OCI-LY1 (cell line): ENCODE data around the gene KDM2A.

Experiments
- H2AFZ ChIP-seq: fragments of 200-600 bp; sonication (generic), shearing (Covaris generic); 2 replicates; pipeline ENCODE4 v1.6.0; 2014; ENCODE audit warnings: antibody characterized with exemption, mild to moderate bottlenecking, low read length
- H3F3A ChIP-seq: fragments of 200-600 bp; sonication (generic), shearing (Covaris generic); 2 replicates; pipeline ENCODE4 v1.6.0; 2014; ENCODE audit warnings: mild to moderate bottlenecking, antibody characterized with exemption, low read length, moderate library complexity; ENCODE audit not compliant: insufficient read depth
- H3K27ac ChIP-seq: fragments of 200-600 bp; sonication (generic); 2 replicates; pipeline ENCODE4 v1.5.1; 2014; ENCODE audit warnings: low read length, mixed run types, mild to moderate bottlenecking, low read depth; ENCODE audit not compliant: poor library complexity, severe bottlenecking
- H3K27me3 ChIP-seq: fragments of 200-600 bp; sonication (generic); 2 replicates; pipeline ENCODE4 v1.6.0; 2014; ENCODE audit warnings: antibody characterized with exemption, mild to moderate bottlenecking, low read length, moderate library complexity; ENCODE audit not compliant: insufficient read depth
- H3K36me3 ChIP-seq: fragments of 200-600 bp; sonication (generic); 2 replicates; pipeline ENCODE4 v1.6.1; 2014; ENCODE audit warnings: mild to moderate bottlenecking, antibody characterized with exemption, low read length, moderate library complexity, mixed read lengths; ENCODE audit not compliant: insufficient read depth
- H3K4me1 ChIP-seq: fragments of 200-600 bp; sonication (generic); 2 replicates; pipeline ENCODE4 v1.5.1; 2014; ENCODE audit warnings: mild to moderate bottlenecking, low read length, moderate library complexity; ENCODE audit not compliant: insufficient read depth, severe bottlenecking
- H3K4me2 ChIP-seq: fragments of 200-600 bp; sonication (generic), shearing (Covaris generic); 2 replicates; pipeline ENCODE4 v1.6.1; 2014; ENCODE audit warnings: low read length
- H3K4me3 ChIP-seq: fragments of 200-600 bp; sonication (generic); 2 replicates; pipeline ENCODE4 v1.5.1; 2014; ENCODE audit warnings: low read length, low read depth, mild to moderate bottlenecking, mixed read lengths; ENCODE audit not compliant: poor library complexity, severe bottlenecking
- H3K79me2 ChIP-seq: fragments of 200-600 bp; shearing (Covaris generic); 2 replicates; pipeline ENCODE4 v1.6.1; 2016; ENCODE audit warnings: mixed run types, low read length, mixed read lengths; ENCODE audit not compliant: insufficient read depth
- H3K9ac ChIP-seq: fragments of 200-600 bp; sonication (generic), shearing (Covaris generic); 2 replicates; pipeline ENCODE4 v1.6.1; 2014; ENCODE audit warnings: mild to moderate bottlenecking, low read length, mixed read lengths
- H3K9me2 ChIP-seq: fragments of 200-600 bp; sonication (generic), shearing (Covaris generic); 2 replicates; pipeline ENCODE4 v1.6.1; 2014; ENCODE audit warnings: low read depth, mild to moderate bottlenecking, low read length, mixed read lengths
- H3K9me3 ChIP-seq: fragments of 200-600 bp; shearing (Covaris generic); 2 replicates; pipeline ENCODE4 v1.6.1; 2014; ENCODE audit warnings: low read length, mixed read lengths
- H4K20me1 ChIP-seq: fragments of 200-600 bp; sonication (generic), shearing (Covaris generic); 2 replicates; pipeline ENCODE4 v1.6.0; 2016; ENCODE audit warnings: mild to moderate bottlenecking, low read length; ENCODE audit not compliant: insufficient read depth
- EZH2 ChIP-seq: fragments of 200-600 bp; sonication (generic), shearing (Covaris generic); IDR thresholded peaks from 2 replicates; pipeline ENCODE4 v1.8.0; 2017; ENCODE audit warnings: borderline replicate concordance, mixed run types, mild to moderate bottlenecking, antibody characterized with exemption, low read length, moderate library complexity, mixed read lengths
- TF ChIP-seq, protein P1 (sequence below): fragments of 200-600 bp; sonication (generic), shearing (Covaris generic); IDR thresholded peaks from 2 replicates; pipeline ENCODE4 v1.5.1; 2017; ENCODE audit warnings: mild to moderate bottlenecking, antibody characterized with exemption, low read length, moderate library complexity, mixed read lengths

Gene KDM2A

DNA sequence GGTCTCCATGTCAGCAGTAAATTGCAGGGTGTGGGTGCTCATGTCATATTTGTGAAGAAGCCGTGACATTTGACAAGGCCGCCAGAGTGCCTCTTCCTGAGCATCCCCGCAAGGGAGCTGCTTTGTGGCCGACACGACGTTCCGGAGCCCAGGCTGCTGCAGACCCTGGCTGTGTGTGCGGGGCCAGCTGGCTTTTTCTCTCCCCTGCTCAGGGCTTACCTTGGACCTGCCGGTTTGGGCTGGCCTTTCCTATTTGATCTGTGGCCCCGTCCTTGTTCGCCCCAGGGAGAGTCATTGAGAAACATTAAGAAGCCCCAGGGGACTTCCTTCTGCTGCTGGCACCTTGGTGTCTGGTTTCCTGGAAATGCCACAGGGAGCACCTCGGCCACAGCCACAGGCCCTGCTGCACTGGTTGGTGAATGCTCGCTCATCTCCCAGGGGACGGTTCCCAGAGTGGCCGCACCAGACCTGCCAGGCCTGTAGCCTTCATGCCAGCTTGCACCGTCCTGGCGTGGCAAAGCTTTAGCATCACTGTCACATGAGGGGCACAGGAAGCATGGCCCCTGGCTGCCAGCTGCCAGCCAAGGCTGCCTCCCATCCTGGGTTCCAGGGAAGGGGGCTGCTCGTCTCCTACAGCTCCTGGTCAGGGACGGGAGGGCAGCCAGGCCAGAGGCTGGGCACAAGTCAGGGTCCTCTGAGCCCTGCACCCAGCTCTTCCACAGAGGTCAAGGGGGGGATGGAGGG is 152.7 kb downstream of the KDM2A start:
- TF ChIP-seq, protein P1, sequence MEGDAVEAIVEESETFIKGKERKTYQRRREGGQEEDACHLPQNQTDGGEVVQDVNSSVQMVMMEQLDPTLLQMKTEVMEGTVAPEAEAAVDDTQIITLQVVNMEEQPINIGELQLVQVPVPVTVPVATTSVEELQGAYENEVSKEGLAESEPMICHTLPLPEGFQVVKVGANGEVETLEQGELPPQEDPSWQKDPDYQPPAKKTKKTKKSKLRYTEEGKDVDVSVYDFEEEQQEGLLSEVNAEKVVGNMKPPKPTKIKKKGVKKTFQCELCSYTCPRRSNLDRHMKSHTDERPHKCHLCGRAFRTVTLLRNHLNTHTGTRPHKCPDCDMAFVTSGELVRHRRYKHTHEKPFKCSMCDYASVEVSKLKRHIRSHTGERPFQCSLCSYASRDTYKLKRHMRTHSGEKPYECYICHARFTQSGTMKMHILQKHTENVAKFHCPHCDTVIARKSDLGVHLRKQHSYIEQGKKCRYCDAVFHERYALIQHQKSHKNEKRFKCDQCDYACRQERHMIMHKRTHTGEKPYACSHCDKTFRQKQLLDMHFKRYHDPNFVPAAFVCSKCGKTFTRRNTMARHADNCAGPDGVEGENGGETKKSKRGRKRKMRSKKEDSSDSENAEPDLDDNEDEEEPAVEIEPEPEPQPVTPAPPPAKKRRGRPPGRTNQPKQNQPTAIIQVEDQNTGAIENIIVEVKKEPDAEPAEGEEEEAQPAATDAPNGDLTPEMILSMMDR: no peak
- H2AFZ ChIP-seq: no peak overlapping the region
- peak overlapping the region; percentile 93 for H3K4me2 ChIP-seq
- H3F3A ChIP-seq: peaks cover 9% of the 10 kb centered on the region; the same call in 1 of the 2 replicates
- peak overlapping the region; percentile 98 for H3K27ac ChIP-seq
- H3K9ac ChIP-seq: peak overlapping the region; percentile 97
- H3K4me1 ChIP-seq: peaks cover 91% of the 10 kb centered on the region
- no peaks in the 10 kb centered on the region for H3K9me3 ChIP-seq
- H3K79me2 ChIP-seq: peaks cover 69% of the 10 kb centered on the region
- peaks cover 61% of the 10 kb centered on the region for H3K36me3 ChIP-seq
- peak overlapping the region; percentile 93 for H3K4me3 ChIP-seq
- no peaks in the 10 kb centered on the region for H4K20me1 ChIP-seq
- no peaks in the 10 kb centered on the region for H3K9me2 ChIP-seq
- H3K27me3 ChIP-seq: no peaks in the 10 kb centered on the region

DNA sequence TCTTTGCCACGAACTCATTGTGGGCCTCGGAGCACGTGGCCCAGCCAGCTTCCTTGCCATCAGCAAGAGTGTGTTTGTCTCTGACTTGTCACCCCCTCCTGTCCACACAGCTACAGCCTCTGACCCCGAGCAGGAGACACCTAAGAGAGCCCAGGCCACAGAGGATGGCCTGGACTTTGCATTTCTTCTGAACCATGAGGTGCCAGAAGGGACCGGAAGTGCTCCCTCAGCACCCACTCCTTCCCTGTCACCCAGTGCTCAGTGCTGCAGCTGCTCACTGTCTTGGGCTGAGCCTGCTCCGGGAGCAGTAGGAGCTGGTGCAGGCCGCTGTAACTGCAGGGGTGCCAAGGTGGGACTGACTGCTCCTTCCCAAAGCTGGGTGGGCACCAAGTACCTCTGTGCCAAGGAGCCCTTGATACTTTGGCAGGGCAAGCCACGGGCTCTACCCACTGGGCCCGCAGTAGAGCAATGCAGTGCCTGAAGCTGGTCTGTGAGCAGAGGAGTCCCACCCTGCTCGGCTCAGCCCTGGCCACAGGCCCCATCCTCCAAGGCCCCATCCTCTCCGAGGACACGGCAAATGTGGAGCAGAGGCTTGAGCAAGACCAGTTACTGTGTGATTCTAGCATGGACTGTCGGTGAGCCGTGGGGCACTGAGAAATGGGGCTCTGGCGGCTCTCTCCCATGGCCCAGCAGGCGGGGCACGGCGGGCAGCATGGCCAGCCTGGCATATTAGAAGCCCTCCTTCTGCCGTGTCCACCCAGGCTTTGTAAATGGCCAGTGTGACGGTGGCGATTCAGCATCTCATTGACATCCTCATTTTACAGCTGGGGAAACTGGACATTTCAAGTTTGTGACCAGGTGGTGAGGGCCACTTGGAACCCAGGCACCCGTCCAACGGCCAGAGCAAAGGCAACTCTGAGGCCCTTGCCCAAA is 153.5 kb downstream of the KDM2A start:
- H3K9ac ChIP-seq: peak overlapping the region; percentile 61
- peak overlapping the region; percentile 93 for H3K4me3 ChIP-seq
- peaks cover 9% of the 10 kb centered on the region; the same call in 1 of the 2 replicates for H3F3A ChIP-seq
- H3K4me1 ChIP-seq: peaks cover 98% of the 10 kb centered on the region
- H3K27me3 ChIP-seq: no peaks in the 10 kb centered on the region
- H3K9me3 ChIP-seq: no peaks in the 10 kb centered on the region
- no peak for TF ChIP-seq EZH2
- TF ChIP-seq, protein P1: no peak
- no peaks in the 10 kb centered on the region for H4K20me1 ChIP-seq
- peak overlapping the region; percentile 93 for H3K4me2 ChIP-seq
- H2AFZ ChIP-seq: no peak overlapping the region
- peak overlapping the region; percentile 98 for H3K27ac ChIP-seq
- H3K79me2 ChIP-seq: peaks cover 61% of the 10 kb centered on the region
- peaks cover 56% of the 10 kb centered on the region for H3K36me3 ChIP-seq
- H3K9me2 ChIP-seq: no peaks in the 10 kb centered on the region

DNA sequence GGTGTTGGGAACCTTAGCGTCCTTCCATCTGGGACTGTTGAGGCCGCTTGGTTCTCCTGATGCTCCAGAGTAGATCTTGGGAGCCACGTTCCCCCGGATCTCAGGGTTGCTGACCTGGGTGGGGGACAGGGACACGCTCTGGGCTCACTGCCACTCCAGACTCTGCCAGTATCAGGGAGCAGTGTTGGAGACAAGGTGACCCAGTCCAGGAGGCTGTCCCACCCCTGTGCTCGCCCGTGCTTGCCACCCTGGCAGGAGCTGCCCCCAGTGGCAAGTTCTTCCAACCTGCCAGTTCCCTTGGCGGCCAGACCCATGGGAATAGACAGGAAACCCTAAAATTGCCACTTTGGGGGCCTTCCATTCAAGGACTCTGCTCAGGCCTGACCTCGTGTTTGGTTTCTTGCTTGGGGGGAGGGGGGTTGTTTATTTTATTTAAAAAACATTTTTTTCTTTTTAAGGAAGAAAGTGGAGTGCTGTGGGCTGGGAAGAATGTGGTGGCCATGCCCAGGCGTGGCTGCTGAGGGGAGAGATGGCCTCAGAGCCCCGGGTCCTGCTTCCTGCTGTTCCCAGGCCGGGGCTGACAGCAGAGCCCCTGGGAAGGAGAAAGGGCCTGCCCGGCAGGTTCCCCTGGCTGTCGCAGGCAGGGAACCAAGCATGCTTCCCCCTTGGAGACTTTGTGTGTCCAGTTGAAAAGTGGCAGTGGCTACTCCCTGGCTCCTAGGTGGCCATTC is 154.4 kb downstream of the KDM2A start:
- Histone ChIP-seq H3K9me2 (no peaks in the 10 kb centered on the region), H3K27me3 (no peaks in the 10 kb centered on the region), H3K36me3 (peaks cover 59% of the 10 kb centered on the region), H2AFZ (no peak overlapping the region), H3K9me3 (no peaks in the 10 kb centered on the region), H3K4me2 (peak overlapping the region; percentile 93), H3K4me3 (peak overlapping the region; percentile 93), H3F3A (peaks cover 5% of the 10 kb centered on the region; the same call in 1 of the 2 replicates), H4K20me1 (no peaks in the 10 kb centered on the region), H3K79me2 (peaks cover 59% of the 10 kb centered on the region), H3K27ac (peak overlapping the region; percentile 98), H3K4me1 (peaks cover 98% of the 10 kb centered on the region), H3K9ac (peak overlapping the region; percentile 61; the same call in 1 of the 2 replicates)
- no peak for TF ChIP-seq EZH2
- TF ChIP-seq, protein P1: no peak
